Keratinocyte (primary cell): ENCODE data around the gene FERMT3. TPM values are rescaled to one million over a fixed set of nuclear protein-coding genes. Genes with fewer than 3 reads are reported as not detected.
A peak's percentile ranks its signal among the peaks of the same experiment; 100 is the strongest.

Experiments
- DNase-seq: peaks from one replicate; pipeline ENCODE4 v3.0.0-alpha.2; 2011; ENCODE audit warnings: low read depth, missing footprints, low spot score
- FAIRE-seq: peaks from 2 replicates; lab custom pipeline; 2011; peaks lifted over from hg19 to GRCh38; lab: Jason Lieb, UNC
- H2AFZ ChIP-seq: 2 replicates; pipeline ENCODE4 v1.6.0; 2012; ENCODE audit warnings: low read length, control low read depth, inconsistent platforms; ENCODE audit not compliant: control insufficient read depth
- H3K27ac ChIP-seq: 2 replicates; pipeline ENCODE4 v1.5.1; 2011; ENCODE audit warnings: low read length; ENCODE audit not compliant: control insufficient read depth, insufficient read depth
- H3K27me3 ChIP-seq: 3 replicates; pipeline ENCODE4 v1.6.0; 2011; ENCODE audit warnings: low read length; ENCODE audit not compliant: control insufficient read depth, insufficient read depth; ENCODE audit errors: extremely low read depth
- H3K36me3 ChIP-seq, 2 experiments: 2 replicates in 1 of 2; 3 replicates in 1 of 2; pipeline ENCODE4 v1.5.1; 2011; ENCODE audit warnings: low read length in 2 of 2, mild to moderate bottlenecking in 1 of 2; ENCODE audit not compliant: control insufficient read depth in 2 of 2, insufficient read depth in 2 of 2; ENCODE audit errors: extremely low read depth in 1 of 2
- H3K4me1 ChIP-seq: 3 replicates; pipeline ENCODE4 v1.5.1; 2011; ENCODE audit warnings: low read length; ENCODE audit not compliant: control insufficient read depth, insufficient read depth; ENCODE audit errors: extremely low read depth
- H3K4me2 ChIP-seq: 3 replicates; pipeline ENCODE4 v1.6.0; 2011; ENCODE audit warnings: low read depth, low read length; ENCODE audit not compliant: control insufficient read depth, insufficient read depth; ENCODE audit errors: extremely low read depth
- H3K4me3 ChIP-seq, 3 experiments: fragments of 200-600 bp in 1 of 3; sonication (generic) in 1 of 3; 2 replicates in 2 of 3; 3 replicates in 1 of 3; pipeline ENCODE4 v1.5.1; 2011 to 2016; ENCODE audit warnings: low read length in 3 of 3, mild to moderate bottlenecking in 3 of 3, control low read depth in 2 of 3, inconsistent platforms in 1 of 3, low read depth in 1 of 3, mixed read lengths in 1 of 3, mixed run types in 1 of 3, moderate library complexity in 1 of 3; ENCODE audit not compliant: control insufficient read depth in 2 of 3, insufficient read depth in 2 of 3; ENCODE audit errors: extremely low read depth in 1 of 3
- H3K79me2 ChIP-seq: 2 replicates; pipeline ENCODE4 v1.6.0; 2012; ENCODE audit warnings: low read length; ENCODE audit not compliant: control insufficient read depth, insufficient read depth
- H3K9ac ChIP-seq: 3 replicates; pipeline ENCODE4 v1.6.0; 2011; ENCODE audit warnings: low read length; ENCODE audit not compliant: control insufficient read depth, insufficient read depth; ENCODE audit errors: extremely low read depth
- H3K9me1 ChIP-seq: 3 replicates; pipeline ENCODE4 v1.6.0; 2011; ENCODE audit warnings: low read length; ENCODE audit not compliant: control insufficient read depth, insufficient read depth; ENCODE audit errors: extremely low read depth
- H3K9me3 ChIP-seq: 2 replicates; pipeline ENCODE4 v1.5.1; 2012; ENCODE audit warnings: low read depth, low read length; ENCODE audit not compliant: control insufficient read depth
- H4K20me1 ChIP-seq: 3 replicates; pipeline ENCODE4 v1.6.0; 2011; ENCODE audit warnings: low read length; ENCODE audit not compliant: control insufficient read depth, insufficient read depth; ENCODE audit errors: extremely low read depth
- EZH2 ChIP-seq: IDR thresholded peaks from one replicate; pipeline ENCODE4 v1.6.1; 2012; ENCODE audit warnings: inconsistent platforms, mild to moderate bottlenecking, low read length, moderate library complexity
- dilution Hi-C: fragments of 300-500 bp; cut with MboI; formaldehyde crosslinking; loops from one replicate; pipeline ENCODE4 v1.7.0; 2020; ENCODE audit warnings: low sequenced_read_pairs; ENCODE audit not compliant: extremely low pct_ligation_motif_present
- polyA plus RNA-seq, 5 experiments: library from polyadenylated mRNA; depleted of rRNA in 3 of 5; stranded (reverse) in 3 of 5; stranded (forward) in 1 of 5; unstranded in 1 of 5; fragments of >200 nt; gene quantifications; 1 replicate in 1 of 5; 2 replicates in 3 of 5; 3 replicates in 1 of 5; pipeline versions ENCODE4 v1.2.1 to v1.2.3, GENCODE V29; 2011 to 2012; ENCODE audit warnings: missing spikeins in 2 of 5, low read depth in 1 of 5, low replicate concordance in 1 of 5
- TF ChIP-seq, protein P1 (sequence below), 3 experiments: IDR thresholded peaks in 1 of 3; conservative IDR thresholded peaks in 1 of 3; optimal IDR thresholded peaks in 1 of 3; 2 replicates in 2 of 3; 3 replicates in 1 of 3; pipeline versions ENCODE3 to v1.5.1; 2011; ENCODE audit warnings: low read length in 3 of 3, mild to moderate bottlenecking in 3 of 3, moderate library complexity in 2 of 3, control low read depth in 1 of 3, inconsistent platforms in 1 of 3; ENCODE audit not compliant: insufficient read depth in 2 of 3; ENCODE audit errors: extremely low read depth in 1 of 3

Gene FERMT3
- polyA plus RNA-seq, 1 donor (not counting 4 experiments of a cell fraction or from before 2014, with no cell fraction given) = 0.98 TPM

GRCh38 chr11:64253481-64253880, 47.0 kb downstream of the FERMT3 start:
- no peaks in the 10 kb centered on the region for H3K9me1 ChIP-seq
- H3K27me3 ChIP-seq = no peaks in the 10 kb centered on the region
- FAIRE-seq (no peak), DNase-seq (no peak)
- H3K4me1 ChIP-seq = peaks cover 20% of the 10 kb centered on the region
- H3K79me2 ChIP-seq = peaks cover 41% of the 10 kb centered on the region
- peaks cover 8% of the 10 kb centered on the region for H4K20me1 ChIP-seq
- peak overlapping the region in 1 of 3 experiments; percentile 96 for H3K4me3 ChIP-seq
- no peak overlapping the region for H3K27ac ChIP-seq
- H3K9ac ChIP-seq = peak overlapping the region; percentile 28
- no peaks in the 10 kb centered on the region for H3K9me3 ChIP-seq
- TF ChIP-seq EZH2 = no peak
- TF ChIP-seq, protein P1, sequence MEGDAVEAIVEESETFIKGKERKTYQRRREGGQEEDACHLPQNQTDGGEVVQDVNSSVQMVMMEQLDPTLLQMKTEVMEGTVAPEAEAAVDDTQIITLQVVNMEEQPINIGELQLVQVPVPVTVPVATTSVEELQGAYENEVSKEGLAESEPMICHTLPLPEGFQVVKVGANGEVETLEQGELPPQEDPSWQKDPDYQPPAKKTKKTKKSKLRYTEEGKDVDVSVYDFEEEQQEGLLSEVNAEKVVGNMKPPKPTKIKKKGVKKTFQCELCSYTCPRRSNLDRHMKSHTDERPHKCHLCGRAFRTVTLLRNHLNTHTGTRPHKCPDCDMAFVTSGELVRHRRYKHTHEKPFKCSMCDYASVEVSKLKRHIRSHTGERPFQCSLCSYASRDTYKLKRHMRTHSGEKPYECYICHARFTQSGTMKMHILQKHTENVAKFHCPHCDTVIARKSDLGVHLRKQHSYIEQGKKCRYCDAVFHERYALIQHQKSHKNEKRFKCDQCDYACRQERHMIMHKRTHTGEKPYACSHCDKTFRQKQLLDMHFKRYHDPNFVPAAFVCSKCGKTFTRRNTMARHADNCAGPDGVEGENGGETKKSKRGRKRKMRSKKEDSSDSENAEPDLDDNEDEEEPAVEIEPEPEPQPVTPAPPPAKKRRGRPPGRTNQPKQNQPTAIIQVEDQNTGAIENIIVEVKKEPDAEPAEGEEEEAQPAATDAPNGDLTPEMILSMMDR (optimal IDR thresholded peaks at IDR 0.05 in 1 of 3, IDR thresholded peaks at IDR 0.05 in 1 of 3, conservative IDR thresholded peaks at IDR 0.05 in 1 of 3; ENCODE audit: extremely low read depth in 1 of 3, insufficient read depth in 2 of 3, low read length in 3 of 3) = no peak
- peak overlapping the region; percentile 87 for H3K4me2 ChIP-seq
- peaks cover 22 to 32% of the 10 kb centered on the region in 2 experiments for H3K36me3 ChIP-seq
- no peak overlapping the region for H2AFZ ChIP-seq
- dilution Hi-C loops = no loop called here

GRCh38 chr11:64254326-64254725, 47.8 kb downstream of the FERMT3 start:
- Histone ChIP-seq H3K4me3 (no peak overlapping the region), H3K4me2 (no peak overlapping the region), H3K79me2 (peaks cover 45% of the 10 kb centered on the region), H3K27ac (no peak overlapping the region), H3K9ac (no peak overlapping the region), H3K9me3 (no peaks in the 10 kb centered on the region), H3K27me3 (no peaks in the 10 kb centered on the region), H2AFZ (no peak overlapping the region), H3K4me1 (peaks cover 20% of the 10 kb centered on the region), H3K9me1 (no peaks in the 10 kb centered on the region), H4K20me1 (peaks cover 8% of the 10 kb centered on the region), H3K36me3 (peaks cover 26 to 41% of the 10 kb centered on the region in 2 experiments)
- FAIRE-seq = no peak
- TF ChIP-seq, protein P1 (optimal IDR thresholded peaks at IDR 0.05 in 1 of 3, IDR thresholded peaks at IDR 0.05 in 1 of 3, conservative IDR thresholded peaks at IDR 0.05 in 1 of 3; ENCODE audit: extremely low read depth in 1 of 3, insufficient read depth in 2 of 3, low read length in 3 of 3) = no peak
- no peak for TF ChIP-seq EZH2
- dilution Hi-C loops = no loop called here
- DNase-seq = no peak
